Transverse colon (tissue), 4 donors: ENCODE results near the gene THEM4. TPM values are rescaled to one million over a fixed set of nuclear protein-coding genes. Genes with fewer than 3 reads are reported as not detected.

Source experiments
- DNase-seq: peaks from one replicate; pipeline ENCODE4 v3.0.0-alpha.2; 2019
- H3K27ac ChIP-seq, 4 donors: fragments of 200-600 bp; sonication (generic); 2 replicates each; pipeline ENCODE4 v1.5.1; 2016 to 2018; ENCODE audit warnings: inconsistent platforms in 4 of 4
- H3K27me3 ChIP-seq: fragments of 200-600 bp; sonication (generic); 2 replicates; pipeline ENCODE4 v1.5.1; 2017; ENCODE audit warnings: inconsistent platforms
- H3K36me3 ChIP-seq, 4 donors: fragments of 200-600 bp; sonication (generic); 2 replicates each; pipeline ENCODE4 v1.5.1; 2017 to 2019; ENCODE audit warnings: inconsistent platforms in 4 of 4
- H3K4me1 ChIP-seq, 4 donors: fragments of 200-600 bp; sonication (generic); 2 replicates each; pipeline ENCODE4 v1.5.1; 2017 to 2020; ENCODE audit warnings: inconsistent platforms in 4 of 4
- H3K4me3 ChIP-seq, 4 donors: fragments of 200-600 bp; sonication (generic); 1 replicate in 1 of 4; 2 replicates in 3 of 4; pipeline versions ENCODE4 v1.5.1 to v1.6.1; 2017 to 2019; ENCODE audit warnings: inconsistent platforms in 4 of 4
- H3K9me3 ChIP-seq, 2 donors: fragments of 200-600 bp; sonication (generic); 2 replicates each; pipeline ENCODE4 v1.5.1; 2017 to 2019; ENCODE audit warnings: inconsistent platforms in 2 of 2
- CTCF ChIP-seq, 5 experiments: fragments of 200-600 bp in 3 of 5; fragments of 450-650 bp in 2 of 5; sonication (generic) in 3 of 5; IDR thresholded peaks; 1 replicate in 2 of 5; 2 replicates in 3 of 5; pipeline ENCODE4 v1.5.1; 2016 to 2017; ENCODE audit warnings: antibody characterized with exemption in 5 of 5, inconsistent platforms in 3 of 5, mild to moderate bottlenecking in 2 of 5, moderate library complexity in 1 of 5
- EP300 ChIP-seq: sonication (generic); formaldehyde crosslinking; IDR thresholded peaks from one replicate; pipeline ENCODE4 v1.6.1; 2017; ENCODE audit warnings: antibody characterized with exemption, low read depth
- POLR2A ChIP-seq: fragments of 450-650 bp; IDR thresholded peaks from one replicate; pipeline ENCODE4 v1.6.1; 2016; ENCODE audit warnings: antibody characterized with exemption, mild to moderate bottlenecking, moderate library complexity
- POLR2AphosphoS5 ChIP-seq, 3 donors: sonication (generic); formaldehyde crosslinking; IDR thresholded peaks; one replicate each; pipeline ENCODE4 v1.6.1; 2016; ENCODE audit warnings: antibody characterized with exemption in 3 of 3
- WGBS, 2 donors: methylation state at CpG; one replicate each; pipeline ENCODE4 v1.1.5; 2018; ENCODE audit warnings: low coverage in 1 of 2; 5-methylcytosine and 5-hydroxymethylcytosine counted together
- in situ Hi-C, 4 donors: fragments of 200-750 bp; cut with MboI; loops; one replicate each; pipeline versions ENCODE4 v1.15.0 to v1.15.1; 2017; ENCODE audit warnings: low sequenced_read_pairs in 3 of 4, low pct_ligation_motif_present in 1 of 4, low pct_unique_long_range_greater_than_20kb in 1 of 4
- intact Hi-C: fragments of 100-400 bp; cut with DNase I; formaldehyde crosslinking; loops from one replicate; pipeline ENCODE4 v1.15.1; 2023; ENCODE audit warnings: low total_unique reads
- total RNA-seq, 4 donors: library from RNA; depleted of rRNA; stranded (reverse); fragments of >200 nt; gene quantifications; one replicate each; pipeline ENCODE4 v1.1.0, GENCODE V29; 2016

Gene THEM4
- total RNA-seq, 4 donors from 2014 or later = 4.6 to 21.8 (median 9.5) TPM

DNA sequence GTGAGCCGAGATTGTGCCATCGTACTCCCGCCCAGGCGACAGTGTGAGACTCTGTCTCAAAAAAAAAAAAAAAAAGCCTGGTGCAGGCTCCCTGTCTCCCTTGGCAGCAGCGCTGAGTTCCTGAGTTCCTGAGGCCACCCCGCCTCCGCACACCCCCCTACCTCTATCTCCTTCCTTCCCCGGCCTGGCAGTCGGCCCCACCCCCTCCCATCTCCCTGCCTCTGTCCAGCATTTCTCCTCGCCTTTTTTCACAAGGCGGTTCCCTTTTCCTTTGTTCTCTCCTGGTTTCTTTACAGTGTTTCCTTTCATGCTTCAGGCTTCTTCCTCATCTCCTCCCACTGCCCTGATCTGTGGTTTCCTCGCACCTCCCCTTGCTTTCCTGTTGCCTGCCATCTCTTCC, 80.4 kb downstream of the THEM4 start:
- H3K4me3 ChIP-seq = no peak overlapping the region
- H3K4me1 ChIP-seq = peaks cover 11 to 47% (median 22%) of the 10 kb centered on the region in 4 donors
- H3K27ac ChIP-seq = peak overlapping the region in 3 of 4 donors; percentile 4 to 81 (median 17)
- no peaks in the 10 kb centered on the region for H3K27me3 ChIP-seq
- H3K9me3 ChIP-seq = no peaks in the 10 kb centered on the region
- no peak for DNase-seq
- 12% methylated on average over 12 of the region's 12 CpGs; no CpG with 5 or more reads in 1 of the 2 donors for WGBS, 2 donors
- intact Hi-C loops = no loop called here
- no peak for TF ChIP-seq EP300
- no peak for TF ChIP-seq POLR2A
- TF ChIP-seq CTCF (IDR thresholded peaks at IDR 0.05) = no peak
- no peak for TF ChIP-seq POLR2AphosphoS5 (IDR thresholded peaks at IDR 0.05)
- H3K36me3 ChIP-seq = no peaks in the 10 kb centered on the region
- in situ Hi-C loops = no loop called here

- DNase-seq = no peak
- no peaks in the 10 kb centered on the region for H3K27me3 ChIP-seq
- no peaks in the 10 kb centered on the region for H3K36me3 ChIP-seq
- intact Hi-C loops = no loop called here
- peak overlapping the region in 1 of 4 donors; percentile 12 for H3K27ac ChIP-seq
- peaks cover 11 to 36% (median 18%) of the 10 kb centered on the region in 4 donors for H3K4me1 ChIP-seq
- TF ChIP-seq EP300 (no peak), POLR2AphosphoS5 (IDR thresholded peaks at IDR 0.05) (no peak), POLR2A (no peak), CTCF (IDR thresholded peaks at IDR 0.05) (no peak)
- no peak overlapping the region for H3K4me3 ChIP-seq
- in situ Hi-C loops = no loop called here
- 68% methylated on average over 5 of the region's 9 CpGs; no CpG with 5 or more reads in 1 of the 2 donors for WGBS, 2 donors
- no peaks in the 10 kb centered on the region for H3K9me3 ChIP-seq
Measured at GRCh38 chr1:151827853-151828252, 81.5 kb downstream of the THEM4 start.

DNA sequence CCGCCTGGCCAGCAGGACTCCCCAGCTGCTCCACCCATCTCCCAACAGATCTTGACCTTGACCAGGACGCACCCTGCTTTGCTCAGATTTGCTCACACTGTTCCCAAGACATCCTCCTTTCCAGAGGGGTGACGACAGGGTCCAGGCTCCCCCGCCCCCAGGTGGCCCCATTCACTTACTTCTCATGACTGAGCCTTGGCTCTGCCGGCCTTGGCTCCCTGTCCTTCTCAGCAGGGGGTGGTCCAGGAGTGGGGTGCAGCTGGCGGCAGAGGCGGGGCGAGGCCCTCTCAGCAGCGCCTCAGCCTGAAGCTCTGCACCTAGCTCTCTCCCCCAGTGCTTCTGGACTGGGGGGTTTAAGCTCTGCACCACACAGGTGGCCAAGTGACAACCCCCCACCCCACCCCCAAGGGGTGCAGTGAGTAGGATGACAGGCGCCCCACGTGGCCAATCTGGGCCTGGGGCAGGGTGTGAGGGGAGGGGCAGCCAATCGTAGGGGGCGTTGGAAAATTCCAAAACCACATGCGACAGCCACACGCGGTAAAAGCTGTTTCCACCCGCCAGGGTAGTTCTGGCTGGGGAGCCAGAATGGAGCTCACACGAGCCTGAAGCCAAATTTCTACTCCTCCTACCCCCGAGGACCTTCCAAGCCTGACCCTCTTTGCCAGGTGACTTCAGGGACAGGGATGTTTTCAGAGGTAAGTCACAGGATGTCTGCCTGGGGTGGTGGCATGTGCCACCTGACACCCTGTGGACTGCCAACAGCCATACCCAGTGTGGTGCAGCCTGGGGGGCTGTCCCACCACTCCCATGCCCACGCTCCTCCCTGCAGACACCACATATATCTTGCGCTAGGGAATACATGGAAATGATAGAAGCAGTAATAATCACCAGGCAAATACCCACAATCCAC, 83.3 kb downstream of the THEM4 start:
- no peak overlapping the region for H3K4me3 ChIP-seq

More for the DNA sequence above, 83.3 kb downstream of the THEM4 start:
- Histone ChIP-seq H3K4me1 (peaks cover 2 to 25% (median 5%) of the 10 kb centered on the region in 4 donors), H3K9me3 (no peaks in the 10 kb centered on the region), H3K36me3 (no peaks in the 10 kb centered on the region), H3K27ac (peak overlapping the region in 1 of 4 donors; percentile 17), H3K27me3 (no peaks in the 10 kb centered on the region)
- DNase-seq = peak; percentile 40
- 63 to 100% methylated on average over 1 to 21 of the region's 21 CpGs for WGBS, 2 donors
- intact Hi-C loops = no loop called here
- TF ChIP-seq POLR2AphosphoS5 (IDR thresholded peaks at IDR 0.05) = no peak
- TF ChIP-seq POLR2A = no peak
- TF ChIP-seq CTCF (IDR thresholded peaks at IDR 0.05) = no peak
- TF ChIP-seq EP300 = no peak
- in situ Hi-C loops = no loop called here
